Endodermal cell (in vitro differentiated cells): ENCODE results near the gene SLC27A6. TPM values are rescaled to one million over a fixed set of nuclear protein-coding genes. Genes with fewer than 3 reads are reported as not detected.
"Not testable (repeated sequence)": the region's sequence is repeated elsewhere in the genome, so short reads cannot be mapped to it uniquely, and the experiment has no call there.

Experiments used
- DNase-seq: peaks from one replicate; pipeline ENCODE4 v3.0.0-alpha.2; 2017
- H3K27ac ChIP-seq: 2 replicates; pipeline ENCODE4 v1.5.1; 2013; ENCODE audit warnings: mild to moderate bottlenecking, low read depth, low read length, moderate library complexity
- H3K27me3 ChIP-seq: 2 replicates; pipeline ENCODE4 v1.6.1; 2013; ENCODE audit warnings: mild to moderate bottlenecking, low read length, moderate library complexity; ENCODE audit not compliant: insufficient read depth, control insufficient read depth, poor library complexity, severe bottlenecking
- H3K36me3 ChIP-seq: 2 replicates; pipeline ENCODE4 v1.7.0; 2013; ENCODE audit warnings: mild to moderate bottlenecking, low read length, moderate library complexity; ENCODE audit not compliant: control insufficient read depth, insufficient read depth
- H3K4me1 ChIP-seq: one replicate; pipeline ENCODE4 v1.7.0; 2013; ENCODE audit warnings: low read length; ENCODE audit not compliant: control insufficient read depth, insufficient read depth
- H3K4me3 ChIP-seq: 2 replicates; pipeline ENCODE4 v1.5.1; 2013; ENCODE audit warnings: mild to moderate bottlenecking, low read length, moderate library complexity
- H3K9ac ChIP-seq: 2 replicates; pipeline ENCODE4 v1.6.1; 2013; ENCODE audit warnings: mild to moderate bottlenecking, low read length, moderate library complexity; ENCODE audit not compliant: poor library complexity, severe bottlenecking; ENCODE audit errors: extremely low read depth
- H3K9me3 ChIP-seq: 2 replicates; pipeline ENCODE4 v1.6.1; 2013; ENCODE audit warnings: mild to moderate bottlenecking, low read length, moderate library complexity; ENCODE audit not compliant: control insufficient read depth
- H3K27ac Mint-ChIP-seq: 2 replicates; pipeline ENCODE4 v1.8.0; 2020; ENCODE audit warnings: mixed read lengths
- H3K27me3 Mint-ChIP-seq: 2 replicates; pipeline ENCODE4 v1.8.0; 2021; ENCODE audit warnings: mild to moderate bottlenecking, mixed read lengths; ENCODE audit not compliant: insufficient read depth
- H3K36me3 Mint-ChIP-seq: 2 replicates; pipeline ENCODE4 v1.8.0; 2020; ENCODE audit warnings: low read depth, mixed read lengths
- H3K4me1 Mint-ChIP-seq: 2 replicates; pipeline ENCODE4 v1.8.0; 2020; ENCODE audit warnings: mixed read lengths
- H3K4me3 Mint-ChIP-seq: 2 replicates; pipeline ENCODE4 v1.8.0; 2020; ENCODE audit warnings: mild to moderate bottlenecking, moderate library complexity, mixed read lengths
- H3K9me3 Mint-ChIP-seq: 2 replicates; pipeline ENCODE4 v1.8.0; 2020; ENCODE audit warnings: mild to moderate bottlenecking, mixed read lengths
- WGBS, 2 experiments: methylation state at CpG; one replicate each; pipeline versions ENCODE4 v1.1.5 to v1.1.7; 2013; ENCODE audit warnings: missing lambda C conversion rate in 2 of 2, mixed read lengths in 1 of 2; ENCODE audit not compliant: insufficient coverage in 1 of 2, insufficient read length in 1 of 2; 5-methylcytosine and 5-hydroxymethylcytosine counted together
- total RNA-seq, 2 donors: library from RNA; stranded (reverse); fragmentation: NEBNext Ultra II Directional in 1 of 2; extraction: Animal tissue kit (Norgen Biotek cat#: 25700) in 1 of 2; gene quantifications; 2 replicates in 1 of 2; 3 replicates in 1 of 2; pipeline ENCODE4 v1.2.1, GENCODE V29; 2021
- TF ChIP-seq, protein P1 (sequence below): fragments of 200-600 bp; sonication (generic); conservative IDR thresholded peaks from 2 replicates; pipeline ENCODE4 v1.5.0; 2021; ENCODE audit warnings: antibody characterized with exemption, mild to moderate bottlenecking

The SLC27A6 gene
- total RNA-seq, 2 donors from 2014 or later = 3.3 to 7.2 TPM

DNA sequence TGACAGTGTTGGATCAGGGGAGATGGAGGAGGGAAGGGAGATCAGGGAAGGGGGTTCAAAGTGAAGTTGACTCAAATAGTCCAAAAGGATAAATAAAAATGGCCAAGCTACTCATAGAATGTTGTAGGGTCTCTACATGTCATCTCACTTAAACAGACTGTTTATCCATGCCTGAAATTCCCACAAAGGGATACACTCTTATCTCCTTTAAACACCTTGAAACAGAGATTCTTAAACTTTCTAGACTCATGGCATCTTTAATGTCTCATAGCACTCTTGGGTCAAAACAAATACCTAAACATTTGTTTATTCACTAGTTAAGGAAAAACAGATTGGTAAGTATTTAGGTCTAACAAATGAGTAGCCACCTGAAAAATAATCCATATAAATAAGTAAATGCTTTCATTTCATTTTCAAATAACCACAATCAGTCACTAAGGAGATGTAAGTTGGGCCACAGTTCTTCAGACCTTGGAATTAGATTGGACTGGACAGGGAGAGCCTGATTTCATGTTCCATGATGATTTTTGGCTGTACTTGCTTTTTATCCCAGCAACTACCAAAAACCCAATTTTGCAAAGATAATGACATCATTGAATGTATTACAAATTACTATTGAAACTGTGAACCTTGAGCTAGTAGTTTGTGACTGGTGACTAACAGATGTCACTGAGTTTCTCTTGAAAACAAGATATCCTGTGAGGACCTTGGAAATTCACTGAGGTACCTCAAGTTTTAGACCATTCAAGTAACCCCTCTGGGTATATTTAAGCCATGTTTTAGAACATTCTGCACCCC lies 66.8 kb downstream of the SLC27A6 start:
- Mint-ChIP-seq H3K36me3 (no peaks in the 10 kb centered on the region), H3K27ac (no peak overlapping the region), H3K27me3 (no peaks in the 10 kb centered on the region), H3K4me1 (peaks cover 5% of the 10 kb centered on the region), H3K9me3 (no peaks in the 10 kb centered on the region), H3K4me3 (no peak overlapping the region)
- Histone ChIP-seq H3K27ac (no peak overlapping the region), H3K27me3 (no peaks in the 10 kb centered on the region), H3K9ac (no peak overlapping the region), H3K4me1 (no peaks in the 10 kb centered on the region), H3K4me3 (no peak overlapping the region), H3K9me3 (no peaks in the 10 kb centered on the region), H3K36me3 (no peaks in the 10 kb centered on the region)
- DNase-seq = no peak
- TF ChIP-seq, protein P1, sequence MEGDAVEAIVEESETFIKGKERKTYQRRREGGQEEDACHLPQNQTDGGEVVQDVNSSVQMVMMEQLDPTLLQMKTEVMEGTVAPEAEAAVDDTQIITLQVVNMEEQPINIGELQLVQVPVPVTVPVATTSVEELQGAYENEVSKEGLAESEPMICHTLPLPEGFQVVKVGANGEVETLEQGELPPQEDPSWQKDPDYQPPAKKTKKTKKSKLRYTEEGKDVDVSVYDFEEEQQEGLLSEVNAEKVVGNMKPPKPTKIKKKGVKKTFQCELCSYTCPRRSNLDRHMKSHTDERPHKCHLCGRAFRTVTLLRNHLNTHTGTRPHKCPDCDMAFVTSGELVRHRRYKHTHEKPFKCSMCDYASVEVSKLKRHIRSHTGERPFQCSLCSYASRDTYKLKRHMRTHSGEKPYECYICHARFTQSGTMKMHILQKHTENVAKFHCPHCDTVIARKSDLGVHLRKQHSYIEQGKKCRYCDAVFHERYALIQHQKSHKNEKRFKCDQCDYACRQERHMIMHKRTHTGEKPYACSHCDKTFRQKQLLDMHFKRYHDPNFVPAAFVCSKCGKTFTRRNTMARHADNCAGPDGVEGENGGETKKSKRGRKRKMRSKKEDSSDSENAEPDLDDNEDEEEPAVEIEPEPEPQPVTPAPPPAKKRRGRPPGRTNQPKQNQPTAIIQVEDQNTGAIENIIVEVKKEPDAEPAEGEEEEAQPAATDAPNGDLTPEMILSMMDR = no peak

DNA sequence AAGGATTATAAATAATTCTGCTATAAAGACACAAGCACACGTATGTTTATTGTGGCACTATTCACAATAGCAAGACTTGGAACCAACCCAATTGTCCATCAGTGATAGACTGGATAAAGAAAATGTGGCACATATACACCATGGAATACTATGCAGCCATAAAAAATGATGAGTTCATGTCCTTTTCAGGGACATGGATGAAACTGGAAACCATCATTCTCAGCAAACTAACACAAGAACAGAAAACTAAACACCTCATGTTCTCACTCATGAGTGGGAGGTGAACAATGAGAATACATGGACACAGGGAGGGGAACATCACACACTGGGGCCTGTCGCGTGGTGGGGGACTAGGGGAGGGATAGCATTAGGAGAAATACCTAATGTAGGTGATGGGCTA lies 71.0 kb downstream of the SLC27A6 start:
- not testable (repeated sequence) for H3K36me3 Mint-ChIP-seq, DNase-seq, H3K9me3 Mint-ChIP-seq, H3K9me3 ChIP-seq, H3K4me1 Mint-ChIP-seq, H3K27me3 Mint-ChIP-seq, H3K4me3 ChIP-seq, H3K9ac ChIP-seq, H3K4me1 ChIP-seq, H3K27me3 ChIP-seq, H3K27ac ChIP-seq, H3K36me3 ChIP-seq, H3K4me3 Mint-ChIP-seq, H3K27ac Mint-ChIP-seq
- WGBS, 2 experiments = 71 to 98% methylated on average over 1 to 3 of the region's 3 CpGs

DNA sequence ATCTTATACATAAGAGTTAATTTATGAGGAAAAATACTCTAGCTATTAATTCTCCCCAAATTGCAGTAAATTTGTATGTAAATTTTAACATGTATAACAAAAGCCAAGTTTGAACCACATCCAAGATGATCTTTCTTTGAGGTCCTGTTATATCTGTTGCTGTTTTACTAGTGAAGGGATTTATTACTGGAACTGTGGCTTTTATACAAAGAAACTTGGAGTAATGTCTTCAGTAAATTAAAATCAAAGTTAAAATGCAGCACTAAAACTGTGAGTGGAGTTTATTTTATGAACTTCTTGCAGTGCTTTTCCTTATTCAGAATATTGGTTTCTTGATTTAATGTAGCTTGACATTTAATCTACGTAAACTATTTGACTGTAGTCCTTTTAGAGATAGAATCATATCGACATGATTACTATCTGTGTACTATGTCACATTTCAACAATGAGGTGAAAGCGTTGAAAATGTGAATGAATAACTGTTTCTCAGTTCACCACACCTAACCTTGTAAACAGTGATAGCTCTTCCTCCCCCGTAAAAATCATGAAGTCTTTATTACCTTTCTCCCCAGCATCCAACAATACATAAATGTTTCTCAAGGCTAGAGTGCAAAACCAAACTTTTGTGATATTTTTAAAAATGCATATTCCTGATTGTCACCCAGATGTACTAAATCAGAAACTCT lies 76.1 kb downstream of the SLC27A6 start:
- Histone ChIP-seq H3K9me3 (peaks cover 19% of the 10 kb centered on the region), H3K36me3 (no peaks in the 10 kb centered on the region), H3K4me1 (no peaks in the 10 kb centered on the region), H3K27ac (no peak overlapping the region), H3K27me3 (no peaks in the 10 kb centered on the region), H3K4me3 (no peak overlapping the region), H3K9ac (no peak overlapping the region)
- no peaks in the 10 kb centered on the region for H3K36me3 Mint-ChIP-seq
- H3K4me3 Mint-ChIP-seq = no peak overlapping the region
- no peaks in the 10 kb centered on the region for H3K27me3 Mint-ChIP-seq
- no peaks in the 10 kb centered on the region for H3K4me1 Mint-ChIP-seq
- H3K9me3 Mint-ChIP-seq = peaks cover 5% of the 10 kb centered on the region
- H3K27ac Mint-ChIP-seq = no peak overlapping the region
- TF ChIP-seq, protein P1 = no peak
- no peak for DNase-seq
- 82% methylated on average over 4 of the region's 4 CpGs; no CpG with 5 or more reads in 1 of the 2 experiments for WGBS, 2 experiments
